GM23338 (cell line): Measurements from ENCODE around the gene CAMTA1. TPM values are rescaled to one million over a fixed set of nuclear protein-coding genes. Genes with fewer than 3 reads are reported as not detected.

ENCODE experiments used
- ATAC-seq: fragments of 200-7000 bp; cut with Tn5 transposase; 3 replicates; pipeline ENCODE4 v1.9.1; 2020
- DNase-seq: peaks from one replicate; pipeline ENCODE4 v3.0.0-alpha.2; 2015; ENCODE audit warnings: low spot score
- H2AFZ ChIP-seq: fragments of 200-600 bp; sonication (generic); 2 replicates; pipeline ENCODE4 v1.8.0; 2016; ENCODE audit warnings: antibody characterized with exemption, mild to moderate bottlenecking, moderate library complexity
- H3F3A ChIP-seq: fragments of 200-600 bp; sonication (generic); replicated peaks from 2 replicates; pipeline ENCODE4 v1.8.0; 2017; ENCODE audit warnings: antibody characterized with exemption, mixed run types, low read depth
- H3K27ac ChIP-seq: fragments of 200-600 bp; sonication (generic); 2 replicates; pipeline ENCODE4 v1.6.1; 2016; ENCODE audit warnings: low read depth
- H3K27me3 ChIP-seq: fragments of 200-600 bp; sonication (generic); 2 replicates; pipeline ENCODE4 v1.8.0; 2016; ENCODE audit warnings: mild to moderate bottlenecking, mixed run types, moderate library complexity; ENCODE audit not compliant: insufficient read depth
- H3K36me3 ChIP-seq: fragments of 200-600 bp; sonication (generic); 2 replicates; pipeline ENCODE4 v1.8.0; 2016; ENCODE audit warnings: mild to moderate bottlenecking; ENCODE audit not compliant: insufficient read depth
- H3K4me1 ChIP-seq: fragments of 200-600 bp; sonication (generic); 2 replicates; pipeline ENCODE4 v1.8.0; 2016; ENCODE audit warnings: mild to moderate bottlenecking, moderate library complexity; ENCODE audit not compliant: insufficient read depth
- H3K4me2 ChIP-seq: fragments of 200-600 bp; sonication (generic); 2 replicates; pipeline ENCODE4 v1.7.1; 2017; ENCODE audit warnings: mixed run types
- H3K4me3 ChIP-seq: fragments of 200-600 bp; sonication (generic); 2 replicates; pipeline ENCODE4 v1.6.1; 2016; ENCODE audit warnings: mixed run types
- H3K79me2 ChIP-seq: fragments of 200-600 bp; sonication (generic); replicated peaks from 2 replicates; pipeline ENCODE4 v1.8.0; 2017; ENCODE audit warnings: mild to moderate bottlenecking; ENCODE audit not compliant: insufficient read depth
- H3K9me2 ChIP-seq: fragments of 200-600 bp; sonication (generic); 2 replicates; pipeline ENCODE4 v1.8.0; 2017; ENCODE audit not compliant: insufficient read depth
- H4K20me1 ChIP-seq: fragments of 200-600 bp; sonication (generic); replicated peaks from 2 replicates; pipeline ENCODE4 v1.8.0; 2017; ENCODE audit warnings: mild to moderate bottlenecking; ENCODE audit not compliant: insufficient read depth
- H3K27ac Mint-ChIP-seq: 2 replicates; pipeline ENCODE4 v1.8.0; 2020; ENCODE audit warnings: inconsistent platforms, mild to moderate bottlenecking, moderate library complexity, mixed read lengths
- H3K27me3 Mint-ChIP-seq: 3 replicates; pipeline ENCODE4 v1.8.0; 2022; ENCODE audit warnings: low read depth, mild to moderate bottlenecking, moderate library complexity, mixed read lengths, inconsistent platforms; ENCODE audit not compliant: insufficient read depth, poor library complexity
- H3K36me3 Mint-ChIP-seq: 3 replicates; pipeline ENCODE4 v1.8.0; 2021; ENCODE audit warnings: low read depth, mild to moderate bottlenecking, inconsistent platforms, moderate library complexity, mixed read lengths
- H3K4me1 Mint-ChIP-seq: 3 replicates; pipeline ENCODE4 v1.8.0; 2020; ENCODE audit warnings: mild to moderate bottlenecking, inconsistent platforms, mixed read lengths
- H3K4me3 Mint-ChIP-seq: 3 replicates; pipeline ENCODE4 v1.8.0; 2021; ENCODE audit warnings: moderate library complexity, mild to moderate bottlenecking, inconsistent platforms, mixed read lengths
- H3K9me3 Mint-ChIP-seq: 3 replicates; pipeline ENCODE4 v1.8.0; 2020; ENCODE audit warnings: moderate library complexity, mild to moderate bottlenecking, inconsistent platforms, mixed read lengths
- CREB1 ChIP-seq: fragments of 250-450 bp; sonication (Bioruptor Pico); IDR thresholded peaks from 2 replicates; pipeline ENCODE4 v1.5.0; 2020; ENCODE audit warnings: low read depth, mild to moderate bottlenecking, moderate library complexity
- CTCF ChIP-seq, 2 experiments: fragments of 200-600 bp in 1 of 2; sonication (generic) in 1 of 2; conservative IDR thresholded peaks; 2 replicates each; pipeline versions ENCODE4 v1.5.1 to v1.6.1; 2016 to 2017; ENCODE audit warnings: antibody characterized with exemption in 2 of 2, low read depth in 2 of 2, mild to moderate bottlenecking in 2 of 2, moderate library complexity in 1 of 2
- ETS1 ChIP-seq: IDR thresholded peaks from 2 replicates; pipeline ENCODE4 v1.6.1; 2016; ENCODE audit warnings: antibody characterized with exemption
- EZH2 ChIP-seq: fragments of 200-600 bp; sonication (generic); IDR thresholded peaks from one replicate; pipeline ENCODE4 v1.8.0; 2017; ENCODE audit warnings: antibody characterized with exemption, mild to moderate bottlenecking, low read depth; ENCODE audit not compliant: unreplicated experiment
- EZH2phosphoT487 ChIP-seq: fragments of 200-600 bp; sonication (generic); IDR thresholded peaks from one replicate; pipeline ENCODE4 v1.8.1; 2018; ENCODE audit warnings: antibody characterized with exemption; ENCODE audit not compliant: unreplicated experiment
- JUNB ChIP-seq: IDR thresholded peaks from one replicate; pipeline ENCODE4 v1.6.1; 2016; ENCODE audit warnings: antibody characterized with exemption; ENCODE audit not compliant: unreplicated experiment
- NANOG ChIP-seq: IDR thresholded peaks from 2 replicates; pipeline ENCODE4 v1.6.1; 2016; ENCODE audit warnings: antibody characterized with exemption, borderline replicate concordance
- POLR2AphosphoS5 ChIP-seq: IDR thresholded peaks from 2 replicates; pipeline ENCODE4 v1.6.1; 2016; ENCODE audit warnings: antibody characterized with exemption, low read depth
- REST ChIP-seq: IDR thresholded peaks from one replicate; pipeline ENCODE4 v1.6.1; 2018; ENCODE audit warnings: antibody characterized with exemption; ENCODE audit not compliant: unreplicated experiment
- STAT1 ChIP-seq: IDR thresholded peaks from one replicate; pipeline ENCODE4 v1.6.1; 2016; ENCODE audit warnings: antibody characterized with exemption; ENCODE audit not compliant: unreplicated experiment
- ZNF114 ChIP-seq: fragments of 250-450 bp; sonication (Bioruptor Pico); IDR thresholded peaks from 2 replicates; pipeline ENCODE4 v1.5.0; 2020; ENCODE audit warnings: mild to moderate bottlenecking, moderate library complexity
- ZNF331 ChIP-seq: fragments of 250-450 bp; sonication (Bioruptor Pico); IDR thresholded peaks from 2 replicates; pipeline ENCODE4 v1.5.0; 2020; ENCODE audit warnings: low read depth, mild to moderate bottlenecking, moderate library complexity
- ZNF462 ChIP-seq: fragments of 250-450 bp; sonication (Bioruptor Pico); IDR thresholded peaks from 2 replicates; pipeline ENCODE4 v1.5.0; 2020; ENCODE audit warnings: mild to moderate bottlenecking, moderate library complexity
- polyA plus RNA-seq: library from polyadenylated mRNA; unstranded; fragments of >200 nt; fragmentation: Nextera tagmentation; extraction: Ambion mirVana; gene quantifications from 2 replicates; pipeline ENCODE4 v1.2.1, GENCODE V29; 2016
- total RNA-seq: library from RNA; depleted of rRNA; stranded (reverse); fragments of >200 nt; shearing (Covaris generic); gene quantifications from 2 replicates; pipeline ENCODE4 v1.2.3, GENCODE V29; 2014

The CAMTA1 gene
- total and polyA plus RNA-seq, 2 experiments from 2014 or later, result 115 to 519 TPM

- peak overlapping the region; percentile 74 for H3K27ac Mint-ChIP-seq
- Histone ChIP-seq H3K4me3 (no peak overlapping the region), H3K4me1 (peaks cover 9% of the 10 kb centered on the region; the same call in 1 of the 2 replicates), H3F3A (no peaks in the 10 kb centered on the region), H3K79me2 (no peaks in the 10 kb centered on the region), H2AFZ (no peak overlapping the region), H3K27ac (no peak overlapping the region), H3K4me2 (no peak overlapping the region), H4K20me1 (no peaks in the 10 kb centered on the region), H3K9me2 (peaks cover 14% of the 10 kb centered on the region), H3K27me3 (no peaks in the 10 kb centered on the region), H3K36me3 (no peaks in the 10 kb centered on the region)
- peaks cover 8% of the 10 kb centered on the region; the same call in 1 of the 3 replicates for H3K36me3 Mint-ChIP-seq
- H3K9me3 Mint-ChIP-seq, result peaks cover 18% of the 10 kb centered on the region
- H3K4me1 Mint-ChIP-seq, result peaks cover 23% of the 10 kb centered on the region
- H3K4me3 Mint-ChIP-seq, result no peak overlapping the region
- no peak for DNase-seq
- H3K27me3 Mint-ChIP-seq, result peaks cover 11% of the 10 kb centered on the region
- no peak for ATAC-seq
- TF ChIP-seq CREB1 (CRISPR knock-in tag) (no peak), EZH2phosphoT487 (no peak), ZNF331 (CRISPR knock-in tag) (no peak), REST (no peak), ZNF114 (CRISPR knock-in tag) (no peak), ZNF462 (no peak), EZH2 (no peak), JUNB (no peak), NANOG (no peak), ETS1 (no peak), POLR2AphosphoS5 (no peak), STAT1 (no peak), CTCF (conservative IDR thresholded peaks at IDR 0.05; ENCODE audit: low read depth in 2 of 2) (no peak)
Measured at GRCh38 chr1:7610106-7610731, 825.0 kb downstream of the CAMTA1 start.
